Right cardiac atrium (tissue), 5 donors: ENCODE data around the gene CCIN. TPM values are rescaled to one million over a fixed set of nuclear protein-coding genes. Genes with fewer than 3 reads are reported as not detected.

Source experiments
- ATAC-seq, 2 donors: fragments of 200-7000 bp; cut with Tn5 transposase; one replicate each; pipeline versions ENCODE4 v1.8.0 to v1.9.1; 2020; ENCODE audit warnings: moderate library complexity in 2 of 2, mild to moderate bottlenecking in 1 of 2
- DNase-seq, 3 donors: peaks; one replicate each; pipeline ENCODE4 v3.0.0-alpha.2; 2020
- H3K27ac ChIP-seq: one replicate; pipeline ENCODE4 v1.5.1; 2013; ENCODE audit warnings: mild to moderate bottlenecking, low read length, control low read depth, moderate library complexity
- H3K27me3 ChIP-seq: one replicate; pipeline ENCODE4 v1.6.1; 2013; ENCODE audit not compliant: control insufficient read depth, insufficient read depth
- H3K4me1 ChIP-seq: one replicate; pipeline ENCODE4 v1.6.1; 2013; ENCODE audit warnings: low read length; ENCODE audit not compliant: control insufficient read depth, insufficient read depth
- H3K4me3 ChIP-seq: one replicate; pipeline ENCODE4 v1.5.1; 2013; ENCODE audit warnings: low read length, control low read depth
- H3K9me3 ChIP-seq: one replicate; pipeline ENCODE4 v1.6.1; 2013; ENCODE audit warnings: low read length; ENCODE audit not compliant: control insufficient read depth
- WGBS: extraction: QIAGEN DNeasy Blood & Tissue Kit; methylation state at CpG from one replicate; pipeline ENCODE4 v1.1.7; 2013; 5-methylcytosine and 5-hydroxymethylcytosine counted together
- intact Hi-C, 4 donors: fragments of 100-400 bp; cut with DNase I; formaldehyde crosslinking; loops; one replicate each; pipeline versions ENCODE4 v1.11.0 to v1.14.0; 2022 to 2023
- polyA plus RNA-seq: library from polyadenylated mRNA; stranded (reverse); fragments of 200-250 nt; gene quantifications from one replicate; pipeline ENCODE4 v1.2.3, GENCODE V29; 2013
- total RNA-seq, 4 donors: library from RNA; stranded (reverse); fragmentation: NEBNext Ultra II Directional; extraction: Animal tissue kit (Norgen Biotek cat#: 25700); gene quantifications; one replicate each; pipeline ENCODE4 v1.2.1, GENCODE V29; 2021
- donor health status: healthy with polysubstance abuse.
- donor health status: DM: no; HTN: yes; CAD: no.
- donor health status: DM: no; HTN: no; CAD: no.
- donor health status: DM: no; HTN: yes; CAD: no; lungs with severe emphysema.
- donor health status: DM: yes; HTN: yes; CAD: no.

CCIN gene
- total and polyA plus RNA-seq, 5 donors: 0.07 to 0.28 (median 0.14) TPM; not detected in 1

DNA sequence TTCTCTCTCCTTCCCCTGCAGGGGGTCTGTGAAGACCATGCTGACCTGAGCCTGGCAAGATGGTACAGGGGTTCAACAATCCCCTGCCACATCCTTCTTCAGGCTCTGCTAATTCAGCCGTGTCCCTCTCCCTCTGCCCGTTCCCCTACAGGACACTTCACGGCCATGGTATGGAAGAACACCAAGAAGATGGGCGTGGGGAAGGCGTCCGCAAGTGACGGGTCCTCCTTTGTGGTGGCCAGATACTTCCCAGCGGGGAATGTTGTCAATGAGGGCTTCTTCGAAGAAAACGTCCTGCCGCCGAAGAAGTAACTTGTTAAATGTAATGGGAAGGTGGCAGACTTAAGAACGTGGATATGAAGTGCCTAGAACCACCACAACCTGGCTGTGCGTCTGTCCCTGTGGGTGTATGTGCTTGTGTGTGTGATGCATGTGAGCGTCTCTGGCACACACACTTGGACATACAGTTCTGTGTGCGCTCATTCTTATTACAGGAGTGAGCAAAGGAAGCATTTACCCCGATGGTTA, 6.9 kb upstream of the CCIN start:
- Histone ChIP-seq H3K27ac (no peak overlapping the region), H3K4me3 (no peak overlapping the region), H3K4me1 (no peaks in the 10 kb centered on the region), H3K9me3 (no peaks in the 10 kb centered on the region), H3K27me3 (no peaks in the 10 kb centered on the region)
- DNase-seq: no peak
- 92% methylated on average over 17 of the region's 17 CpGs for WGBS
- intact Hi-C loops: loop anchor here in 1 of 4 donors (10.0 kb wide), 1 partner anchor 57 kb away; no protein-coding TSS in a partner anchor
- no peak for ATAC-seq

DNA sequence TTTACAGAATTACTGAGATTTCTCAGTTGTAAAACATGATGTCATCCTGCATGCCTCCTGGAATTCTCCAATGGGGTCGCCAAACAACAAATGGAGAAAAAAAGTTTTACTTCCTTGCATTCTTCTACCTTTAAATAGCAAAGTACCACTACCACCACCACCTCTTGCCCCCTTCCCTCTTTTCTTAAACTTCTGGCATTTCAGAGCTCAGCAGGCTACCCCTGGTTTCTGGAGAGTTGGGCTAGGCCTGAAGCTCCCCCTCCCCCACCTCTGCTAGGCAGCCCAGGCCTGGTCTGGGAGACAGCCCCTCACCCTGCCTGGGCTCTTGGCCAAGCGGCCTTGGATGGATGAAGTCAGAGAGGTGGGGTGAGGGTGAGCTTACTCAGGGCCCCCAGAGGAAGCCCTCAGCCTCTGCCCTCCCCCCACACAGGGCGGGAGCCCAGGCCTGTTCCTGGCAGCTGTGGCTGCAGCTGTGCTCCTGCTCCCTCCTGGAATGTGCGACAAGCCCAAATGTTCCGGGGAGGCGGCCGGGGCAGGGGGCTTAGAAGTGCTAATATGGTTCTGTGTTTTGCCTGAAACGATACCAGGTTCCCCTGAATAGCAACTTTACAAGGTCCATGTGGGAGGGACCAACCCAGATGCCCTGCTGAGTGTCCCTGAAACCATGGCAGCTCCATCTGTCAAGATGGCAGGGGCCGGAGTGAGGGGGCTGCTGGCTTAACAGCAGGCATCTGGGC, 6.0 kb upstream of the CCIN start:
- 24% methylated on average over 9 of the region's 9 CpGs for whole genome bisulfite sequencing
- no peaks in the 10 kb centered on the region for H3K4me1 ChIP-seq
- ATAC-seq: peak; percentile 66 to 71

DNA sequence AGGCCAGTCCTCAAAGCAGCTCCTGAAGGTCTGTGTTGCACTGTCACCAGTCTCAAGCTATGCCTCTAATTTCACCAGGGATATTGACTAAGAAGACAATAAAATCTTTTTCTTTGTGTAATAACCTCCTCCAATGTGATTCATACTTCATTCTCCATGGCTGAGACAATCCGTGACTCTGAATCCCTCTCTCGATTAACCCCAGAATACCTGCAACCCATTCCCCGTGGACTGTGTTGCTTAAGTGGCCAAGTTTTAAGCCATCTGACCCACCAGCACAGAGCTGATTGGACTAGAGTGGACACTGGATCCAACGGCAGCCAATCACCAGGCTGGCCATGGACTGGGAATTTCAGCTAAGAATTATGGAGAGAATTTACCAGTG, 5.4 kb upstream of the CCIN start:
- H3K27ac ChIP-seq: peak overlapping the region; percentile 51
- 67% methylated on average over 4 of the region's 4 CpGs for WGBS
- intact Hi-C loops: loop anchor here in 1 of 4 donors (10.0 kb wide), 1 partner anchor 59 kb away; no protein-coding TSS in a partner anchor
- ATAC-seq (no peak), DNase-seq (no peak)
- H3K9me3 ChIP-seq: no peaks in the 10 kb centered on the region
- H3K4me3 ChIP-seq: no peak overlapping the region
- H3K4me1 ChIP-seq: no peaks in the 10 kb centered on the region
- H3K27me3 ChIP-seq: no peaks in the 10 kb centered on the region

More for the DNA sequence above, 6.0 kb upstream of the CCIN start:
- intact Hi-C loops: loop anchor here in 1 of 4 donors (10.0 kb wide), 1 partner anchor 58 kb away; no protein-coding TSS in a partner anchor
- DNase-seq: peak; percentile 80 to 91 (median 90)
- Histone ChIP-seq H3K27me3 (no peaks in the 10 kb centered on the region), H3K4me3 (no peak overlapping the region), H3K27ac (peak overlapping the region; percentile 51), H3K9me3 (no peaks in the 10 kb centered on the region)

DNA sequence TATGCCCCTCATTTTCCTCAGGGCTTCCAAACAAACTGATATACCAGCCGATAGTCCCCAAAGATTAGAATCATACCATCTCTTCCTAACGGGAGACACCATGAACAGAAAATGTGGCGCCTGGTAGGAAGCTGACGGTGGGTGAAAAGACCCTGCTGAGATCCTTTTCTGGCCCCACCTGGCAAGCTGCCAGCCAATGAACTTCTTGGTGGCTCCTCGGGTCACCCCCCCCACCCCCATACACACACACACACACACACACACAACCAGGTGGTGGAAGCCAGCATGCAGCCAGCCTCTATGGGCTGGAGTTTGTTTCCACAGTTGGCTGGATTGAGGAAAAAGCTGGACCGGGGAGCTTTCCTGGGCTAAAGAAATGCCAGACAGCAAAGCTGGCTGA, 4.8 kb upstream of the CCIN start:
- no peaks in the 10 kb centered on the region for H3K9me3 ChIP-seq
- WGBS: 80% methylated on average over 6 of the region's 6 CpGs
- no peak overlapping the region for H3K27ac ChIP-seq
- no peaks in the 10 kb centered on the region for H3K27me3 ChIP-seq
- H3K4me3 ChIP-seq: no peak overlapping the region
- DNase-seq (peak in 1 of 3 donors; percentile 67), ATAC-seq (no peak)
- no peaks in the 10 kb centered on the region for H3K4me1 ChIP-seq
- intact Hi-C loops: loop anchor here in 1 of 4 donors (10.0 kb wide), 1 partner anchor 60 kb away; no protein-coding TSS in a partner anchor

DNA sequence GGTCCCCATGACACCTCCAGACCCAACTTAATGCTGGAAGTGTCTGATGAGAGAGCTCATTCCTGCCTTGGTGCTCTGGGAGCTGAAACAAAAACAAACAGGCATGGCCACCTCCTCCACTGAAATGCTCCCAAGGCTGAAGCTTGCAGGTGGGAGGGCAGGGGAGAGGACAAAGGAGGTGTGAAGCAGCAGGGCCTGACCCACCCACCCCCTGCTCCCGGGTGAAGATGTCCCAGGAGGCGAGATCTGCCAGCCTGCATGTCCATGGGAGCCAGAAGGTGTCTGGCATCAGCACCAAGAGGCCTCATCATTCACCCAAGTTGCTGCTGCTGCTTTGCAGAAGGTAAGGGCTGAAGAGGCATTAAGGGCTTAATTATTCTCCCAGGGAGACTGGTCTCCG, 4.2 kb upstream of the CCIN start:
- ATAC-seq (no peak), DNase-seq (no peak)
- Histone ChIP-seq H3K27me3 (no peaks in the 10 kb centered on the region), H3K9me3 (no peaks in the 10 kb centered on the region), H3K4me1 (no peaks in the 10 kb centered on the region), H3K4me3 (no peak overlapping the region), H3K27ac (no peak overlapping the region)
- 81% methylated on average over 3 of the region's 3 CpGs for WGBS
- intact Hi-C loops: loop anchor here in 1 of 4 donors (10.0 kb wide), 1 partner anchor 60 kb away; no protein-coding TSS in a partner anchor

DNA sequence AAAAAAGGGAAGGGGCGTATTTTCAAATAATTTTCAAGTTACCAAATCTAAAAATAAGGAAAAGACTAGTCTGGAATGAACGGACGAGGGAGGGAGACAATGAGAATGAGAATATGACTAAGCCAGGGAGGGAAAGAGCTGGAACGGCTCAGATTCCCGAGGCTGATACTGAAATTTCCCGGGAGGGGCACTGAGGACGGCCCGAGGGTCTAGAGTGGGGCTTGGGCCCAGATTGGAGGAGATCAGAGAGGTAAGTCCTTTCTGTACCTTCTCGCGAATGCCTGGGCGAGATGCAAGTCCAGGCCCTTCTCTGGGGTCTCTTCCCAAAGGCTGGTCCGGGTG, 3.4 kb upstream of the CCIN start:
- no peak overlapping the region for H3K27ac ChIP-seq
- intact Hi-C loops: loop anchor here (2.0 to 10.0 kb wide), 2 partner anchors 61 to 63 kb away; no protein-coding TSS in a partner anchor
- DNase-seq: no peak
- H3K4me1 ChIP-seq: no peaks in the 10 kb centered on the region
- peak overlapping the region; percentile 33 for H3K4me3 ChIP-seq
- no peaks in the 10 kb centered on the region for H3K27me3 ChIP-seq
- H3K9me3 ChIP-seq: no peaks in the 10 kb centered on the region
- 38% methylated on average over 12 of the region's 12 CpGs for WGBS
- peak; percentile 20 to 50 for ATAC-seq

GRCh38 chr9:36166168-36166927, 2.8 kb upstream of the CCIN start:
- peak; percentile 84 to 94 (median 93) for DNase-seq
- Histone ChIP-seq H3K9me3 (no peaks in the 10 kb centered on the region), H3K4me1 (no peaks in the 10 kb centered on the region), H3K4me3 (peak overlapping the region; percentile 33), H3K27me3 (no peaks in the 10 kb centered on the region), H3K27ac (peak overlapping the region; percentile 8)
- 2% methylated on average over 58 of the region's 58 CpGs for WGBS
- peak; percentile 94 for ATAC-seq
- intact Hi-C loops: loop anchor here (2.0 to 10.0 kb wide), 2 partner anchors 62 to 64 kb away; no protein-coding TSS in a partner anchor

DNA sequence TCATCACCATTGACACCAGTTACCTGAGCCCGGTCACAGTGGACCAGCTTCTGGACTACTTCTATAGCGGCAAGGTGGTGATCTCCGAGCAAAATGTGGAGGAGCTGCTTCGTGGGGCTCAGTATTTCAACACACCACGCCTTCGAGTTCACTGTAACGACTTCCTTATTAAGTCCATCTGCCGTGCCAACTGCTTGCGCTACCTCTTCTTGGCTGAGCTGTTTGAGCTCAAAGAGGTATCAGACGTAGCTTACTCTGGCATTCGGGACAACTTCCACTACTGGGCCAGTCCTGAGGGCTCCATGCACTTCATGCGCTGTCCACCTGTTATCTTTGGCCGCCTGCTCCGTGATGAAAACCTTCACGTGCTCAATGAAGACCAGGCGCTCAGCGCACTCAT, 520 bp downstream of the CCIN start:
- DNase-seq (no peak), ATAC-seq (no peak)
- H3K4me3 ChIP-seq: no peak overlapping the region
- H3K4me1 ChIP-seq: no peaks in the 10 kb centered on the region
- 90% methylated on average over 17 of the region's 17 CpGs for WGBS
- H3K27ac ChIP-seq: no peak overlapping the region
- intact Hi-C loops: loop anchor here in 1 of 4 donors (10.0 kb wide), 1 partner anchor 65 kb away; no protein-coding TSS in a partner anchor
- H3K9me3 ChIP-seq: no peaks in the 10 kb centered on the region
- H3K27me3 ChIP-seq: no peaks in the 10 kb centered on the region

DNA sequence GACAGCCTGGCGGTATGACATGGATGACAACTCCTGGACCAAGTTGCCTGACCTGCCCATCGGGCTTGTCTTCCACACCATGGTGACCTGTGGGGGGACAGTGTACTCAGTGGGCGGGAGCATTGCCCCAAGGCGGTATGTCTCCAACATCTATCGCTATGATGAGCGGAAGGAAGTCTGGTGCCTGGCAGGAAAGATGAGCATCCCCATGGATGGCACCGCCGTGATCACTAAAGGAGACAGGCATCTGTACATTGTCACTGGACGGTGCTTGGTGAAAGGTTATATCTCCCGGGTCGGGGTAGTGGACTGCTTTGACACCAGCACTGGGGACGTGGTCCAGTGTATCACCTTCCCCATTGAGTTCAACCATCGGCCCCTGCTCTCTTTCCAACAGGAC, 1.3 kb downstream of the CCIN start:
- H3K27me3 ChIP-seq: no peaks in the 10 kb centered on the region
- H3K27ac ChIP-seq: no peak overlapping the region
- ATAC-seq (no peak), DNase-seq (no peak)
- H3K4me3 ChIP-seq: no peak overlapping the region
- WGBS: 93% methylated on average over 13 of the region's 13 CpGs
- H3K4me1 ChIP-seq: no peaks in the 10 kb centered on the region
- no peaks in the 10 kb centered on the region for H3K9me3 ChIP-seq
- intact Hi-C loops: no loop called here

- DNase-seq (no peak), ATAC-seq (no peak)
- Histone ChIP-seq H3K27me3 (no peaks in the 10 kb centered on the region), H3K4me3 (no peak overlapping the region), H3K9me3 (no peaks in the 10 kb centered on the region), H3K27ac (no peak overlapping the region), H3K4me1 (no peaks in the 10 kb centered on the region)
- intact Hi-C loops: no loop called here
- WGBS: 100% methylated on average over 2 of the region's 2 CpGs
Observed at GRCh38 chr9:36173861-36174260, 4.7 kb downstream of the CCIN start.

GRCh38 chr9:36174271-36174670, 5.1 kb downstream of the CCIN start:
- Histone ChIP-seq H3K9me3 (no peaks in the 10 kb centered on the region), H3K4me3 (no peak overlapping the region), H3K27me3 (no peaks in the 10 kb centered on the region), H3K27ac (no peak overlapping the region), H3K4me1 (no peaks in the 10 kb centered on the region)
- ATAC-seq (no peak), DNase-seq (no peak)
- WGBS: 90% methylated on average over 7 of the region's 7 CpGs
- intact Hi-C loops: no loop called here
